ENCODE measurements around the gene COPG1.
A peak's percentile ranks its signal among the peaks of the same experiment; 100 is the strongest.
"Not testable (repeated sequence)": the region's sequence is repeated elsewhere in the genome, so short reads cannot be mapped to it uniquely, and the experiment has no call there.

Gene COPG1

GRCh38 chr3:129249284-129250065 lies at the start of gene COPG1:
Gene COPG1 (plus strand): TSS chr3:129249606. CDS start chr3:129249710, 104 bp downstream.
- DNase-seq = peak; percentile 89

GRCh38 chr3:129204473-129204872 lies 44.9 kb upstream of the COPG1 start:
- DNase-seq = no peak

GRCh38 chr3:129205109-129205832 lies 44.1 kb upstream of the COPG1 start:
- no peak for DNase-seq

GRCh38 chr3:129207479-129207878 lies 41.9 kb upstream of the COPG1 start:
- DNase-seq = no peak

- no peak for DNase-seq
Observed at GRCh38 chr3:129211345-129211744, 38.1 kb upstream of the COPG1 start.

- DNase-seq = no peak
Observed at GRCh38 chr3:129211772-129212171, 37.6 kb upstream of the COPG1 start.

GRCh38 chr3:129213238-129213637 lies 36.2 kb upstream of the COPG1 start:
- no peak for DNase-seq

- DNase-seq = no peak
Observed at GRCh38 chr3:129218742-129219141, 30.7 kb upstream of the COPG1 start.

GRCh38 chr3:129224387-129224786 lies 25.0 kb upstream of the COPG1 start:
- DNase-seq = not testable (repeated sequence)

- peak; percentile 5 for DNase-seq
Observed at GRCh38 chr3:129224984-129225393, 24.4 kb upstream of the COPG1 start.

GRCh38 chr3:129226374-129226773 lies 23.0 kb upstream of the COPG1 start:
- no peak for DNase-seq

GRCh38 chr3:129228891-129229585 lies 20.4 kb upstream of the COPG1 start:
- no peak for DNase-seq

GRCh38 chr3:129230311-129231019 lies 18.9 kb upstream of the COPG1 start:
- peak; percentile 34 for DNase-seq

- no peak for DNase-seq
Observed at GRCh38 chr3:129231331-129232119, 17.9 kb upstream of the COPG1 start.

GRCh38 chr3:129233538-129233937 lies 15.9 kb upstream of the COPG1 start:
- DNase-seq = no peak

- no peak for DNase-seq
Observed at GRCh38 chr3:129234441-129234840, 15.0 kb upstream of the COPG1 start.

GRCh38 chr3:129235344-129235917 lies 14.0 kb upstream of the COPG1 start:
- no peak for DNase-seq

GRCh38 chr3:129238945-129239705 lies 10.3 kb upstream of the COPG1 start:
- DNase-seq = peak; percentile 8

- no peak for DNase-seq
Observed at GRCh38 chr3:129239991-129240390, 9.4 kb upstream of the COPG1 start.

GRCh38 chr3:129240436-129240835 lies 9.0 kb upstream of the COPG1 start:
- DNase-seq = no peak

- no peak for DNase-seq
Observed at GRCh38 chr3:129245141-129245540, 4.3 kb upstream of the COPG1 start.
